Activated CD4-positive, CD25-positive, alpha-beta regulatory T cell (primary cell): ENCODE data around the gene METTL4.
"Not testable (repeated sequence)": the region's sequence is repeated elsewhere in the genome, so short reads cannot be mapped to it uniquely, and the experiment has no call there.

Experiments
- DNase-seq, 4 experiments: peaks; one replicate each; lab custom pipeline; 2025; lab: John Stamatoyannopoulos, UW

Gene METTL4

GRCh38 chr18:2559249-2559648 lies 12.1 kb downstream of the METTL4 start:
- no peak for DNase-seq

- DNase-seq, result no peak
Measured at GRCh38 chr18:2557536-2557935, 13.8 kb downstream of the METTL4 start.

DNA sequence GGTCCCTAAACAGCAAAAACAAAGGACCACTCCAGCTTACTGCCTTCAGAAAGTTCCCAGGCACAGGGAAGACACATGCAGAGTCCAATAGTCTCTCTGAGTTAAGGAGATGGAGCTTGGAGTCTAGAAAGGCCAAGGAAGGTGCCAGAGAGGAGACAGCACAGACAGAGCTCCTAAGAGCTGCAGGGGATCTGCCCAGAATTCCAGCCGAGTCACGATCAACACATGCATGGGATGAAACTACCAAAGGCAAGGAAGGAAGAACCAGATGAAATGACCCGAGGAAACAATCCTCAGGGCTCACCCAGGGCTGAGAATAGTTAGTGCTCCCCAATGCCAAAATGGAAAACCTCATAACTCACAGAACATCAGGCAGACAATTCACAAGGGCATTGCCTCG lies 15.4 kb downstream of the METTL4 start:
- no peak for DNase-seq

DNA sequence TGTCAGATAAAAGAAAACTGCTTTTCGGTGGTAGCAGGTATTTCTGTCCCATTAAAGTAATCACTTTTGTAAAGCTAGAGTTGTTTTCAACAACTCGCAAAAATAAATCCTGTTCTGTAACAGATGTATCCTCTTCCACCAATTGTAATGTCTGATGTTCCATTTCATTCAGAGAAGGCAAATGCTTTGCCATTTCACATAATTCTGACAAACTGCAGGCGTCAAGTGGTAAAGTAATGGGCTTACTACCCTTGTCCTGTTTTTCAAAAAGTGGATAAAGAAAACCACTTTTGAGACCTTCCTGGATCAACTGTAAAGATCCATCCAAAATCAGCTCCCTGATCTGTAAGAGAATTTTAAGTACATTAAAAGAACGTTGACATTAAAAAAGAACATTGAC lies 16.6 kb downstream of the METTL4 start:
- DNase-seq, result no peak

- no peak for DNase-seq
Measured at GRCh38 chr18:2551425-2551824, 19.9 kb downstream of the METTL4 start.

DNA sequence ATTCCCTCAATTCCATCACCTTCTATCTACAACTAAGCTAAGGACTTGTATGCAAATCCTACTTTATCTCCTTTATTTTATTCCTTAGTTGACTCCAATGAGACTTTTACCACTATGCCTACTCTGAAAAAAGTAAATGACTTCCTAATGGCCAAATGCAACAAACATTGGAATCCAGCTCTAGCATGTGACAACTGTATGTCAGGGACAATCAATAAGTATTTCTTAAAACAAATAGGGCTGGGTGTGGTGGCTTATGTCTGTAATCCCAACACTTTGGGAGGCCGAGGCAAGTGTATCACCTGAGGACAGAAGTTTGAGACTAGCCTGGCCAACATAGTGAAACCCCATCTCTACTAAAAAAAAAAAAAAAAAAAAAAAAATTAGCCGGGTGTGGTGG lies 21.8 kb downstream of the METTL4 start:
- no peak for DNase-seq

DNA sequence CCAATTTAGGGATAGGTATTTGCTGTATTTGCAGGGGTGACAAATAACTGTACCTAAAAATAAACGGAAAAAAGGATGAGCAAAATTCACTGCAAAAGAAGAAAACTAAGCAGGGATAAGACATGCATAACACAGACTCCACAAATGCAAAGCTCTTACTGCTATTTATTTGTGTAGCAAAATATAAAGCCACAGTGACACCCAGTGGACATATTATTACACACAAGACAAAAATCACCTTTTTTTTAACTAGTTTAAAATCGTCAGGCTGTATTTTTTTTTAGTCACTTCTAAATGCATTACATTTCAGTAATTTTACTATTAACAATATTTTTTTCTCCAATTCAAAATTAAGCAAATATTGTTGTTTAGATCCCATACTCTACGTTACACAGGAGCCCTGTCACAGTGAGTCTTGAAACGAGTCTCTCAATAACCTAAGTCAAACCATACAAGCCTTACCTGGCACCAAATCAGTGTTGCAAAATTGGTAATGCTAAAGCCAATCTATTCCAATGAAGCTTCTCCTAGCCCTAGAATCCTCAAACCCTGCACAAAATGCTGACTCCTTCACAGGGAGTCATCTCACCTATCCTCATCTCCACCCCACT lies 23.7 kb downstream of the METTL4 start:
- DNase-seq, result no peak

DNA sequence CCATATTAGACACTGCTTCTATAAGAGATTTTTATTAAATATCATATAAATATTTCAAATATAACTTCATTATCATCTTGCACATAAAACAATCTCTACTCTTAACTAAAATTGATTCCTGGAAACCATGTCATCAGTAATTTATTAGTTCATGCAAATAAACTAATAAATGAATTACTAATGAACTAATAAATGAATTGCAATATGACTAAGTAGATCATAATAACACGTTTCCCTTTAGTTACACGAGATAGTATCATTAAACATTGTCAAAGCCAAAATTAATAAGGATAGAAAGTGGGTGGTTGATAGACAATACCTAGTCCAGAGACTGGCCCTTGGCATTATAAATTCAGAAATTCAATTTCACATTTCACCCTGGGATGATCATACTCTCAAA lies 26.1 kb downstream of the METTL4 start:
- DNase-seq, result no peak

- not testable (repeated sequence) for DNase-seq
Measured at GRCh38 chr18:2541925-2542563, 29.3 kb downstream of the METTL4 start.

GRCh38 chr18:2540575-2540974 lies 30.7 kb downstream of the METTL4 start:
- DNase-seq, result no peak

DNA sequence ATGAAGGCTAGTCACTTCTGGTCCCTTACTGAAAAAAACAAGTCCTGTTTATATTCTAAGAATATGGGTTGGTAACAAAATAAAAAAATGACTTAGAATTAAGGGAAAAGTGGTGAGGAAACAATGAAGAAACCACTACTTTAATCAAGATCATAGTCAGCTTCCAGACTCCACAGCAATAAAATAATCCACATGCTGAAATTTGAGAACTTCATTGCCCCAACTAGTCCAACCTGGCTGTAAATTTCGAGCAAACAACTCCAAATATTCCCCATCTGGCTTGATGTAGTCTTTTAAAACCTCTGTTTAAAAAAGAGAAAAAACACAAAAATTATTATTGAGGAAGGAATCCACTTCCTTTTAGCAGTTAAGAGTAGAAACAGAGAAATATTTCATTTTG lies 32.5 kb downstream of the METTL4 start:
- DNase-seq, result no peak

DNA sequence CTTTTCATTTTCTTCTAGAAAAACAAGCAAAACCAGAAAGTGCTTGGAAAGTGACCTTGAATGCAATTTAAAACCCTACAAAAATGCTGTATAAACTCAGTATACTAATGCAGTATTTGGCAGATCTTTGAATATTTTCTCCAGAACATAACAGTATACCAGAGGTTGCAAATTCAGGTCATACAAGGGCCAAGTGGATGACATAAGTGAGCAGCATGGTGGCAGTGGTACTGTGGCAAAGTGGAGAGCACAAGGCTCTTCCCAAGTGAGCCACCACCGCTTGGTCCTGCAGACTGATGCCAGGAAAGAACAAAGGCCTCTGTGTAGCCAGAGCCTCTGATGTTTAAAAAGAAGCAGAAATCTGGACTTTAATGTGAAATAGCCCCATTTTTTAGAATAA lies 33.1 kb downstream of the METTL4 start:
- DNase-seq, result no peak

DNA sequence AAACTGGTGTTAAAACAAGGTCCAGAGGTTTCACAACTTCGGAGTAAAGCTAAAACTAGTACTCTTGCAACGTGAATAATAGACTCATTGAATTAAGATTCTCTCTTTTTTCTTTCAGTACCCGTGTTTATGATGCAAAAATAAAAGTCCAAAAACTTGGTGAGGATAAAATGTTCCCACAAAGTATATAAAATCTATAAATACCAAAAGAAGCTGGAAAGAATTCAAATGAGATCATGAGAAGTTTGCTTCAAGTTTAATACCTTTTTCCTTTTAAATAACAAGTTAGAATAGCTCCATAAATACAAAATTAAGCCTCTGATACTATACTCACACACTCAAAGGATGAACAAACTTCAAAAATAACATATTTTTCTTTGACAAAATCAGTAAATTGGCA lies 34.0 kb downstream of the METTL4 start:
- no peak for DNase-seq

DNA sequence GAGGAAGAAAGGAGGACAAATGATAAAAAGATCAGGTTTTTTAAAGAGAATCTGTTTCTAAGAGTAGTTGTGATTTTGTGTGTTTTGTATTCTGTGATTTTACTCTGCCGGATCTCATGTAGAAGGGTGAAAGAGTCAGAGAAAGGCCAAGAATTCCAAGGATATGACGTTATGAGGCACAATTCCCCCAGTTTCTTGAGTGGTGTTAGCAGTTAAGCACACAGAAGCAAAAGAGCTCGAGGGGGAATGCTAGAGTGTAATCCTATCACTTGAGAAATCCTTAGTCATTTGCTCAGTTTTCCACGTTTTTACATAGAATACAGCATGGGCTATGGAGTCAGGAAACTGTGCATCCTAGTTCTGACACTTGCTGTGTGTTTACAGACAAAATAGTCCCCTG lies 34.8 kb downstream of the METTL4 start:
- no peak for DNase-seq

DNA sequence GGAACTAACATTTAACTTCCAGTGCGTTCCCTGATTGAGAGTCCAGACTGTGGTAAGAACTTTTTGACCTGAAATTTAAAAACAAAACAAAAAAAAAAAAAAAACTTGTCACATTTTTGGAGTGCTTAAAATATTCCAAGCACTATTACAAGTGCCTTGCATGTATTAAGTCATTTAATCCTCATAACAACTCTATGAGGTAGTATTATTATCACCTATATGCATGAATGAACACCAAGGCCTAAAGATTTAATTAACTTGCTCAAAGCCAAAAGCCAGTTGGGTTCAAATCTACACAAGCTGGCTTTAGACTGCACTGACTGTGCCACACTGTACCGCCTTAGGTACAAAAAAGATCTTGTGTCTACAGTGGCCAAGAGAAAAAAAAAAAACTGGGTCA lies 35.2 kb downstream of the METTL4 start:
- no peak for DNase-seq

DNA sequence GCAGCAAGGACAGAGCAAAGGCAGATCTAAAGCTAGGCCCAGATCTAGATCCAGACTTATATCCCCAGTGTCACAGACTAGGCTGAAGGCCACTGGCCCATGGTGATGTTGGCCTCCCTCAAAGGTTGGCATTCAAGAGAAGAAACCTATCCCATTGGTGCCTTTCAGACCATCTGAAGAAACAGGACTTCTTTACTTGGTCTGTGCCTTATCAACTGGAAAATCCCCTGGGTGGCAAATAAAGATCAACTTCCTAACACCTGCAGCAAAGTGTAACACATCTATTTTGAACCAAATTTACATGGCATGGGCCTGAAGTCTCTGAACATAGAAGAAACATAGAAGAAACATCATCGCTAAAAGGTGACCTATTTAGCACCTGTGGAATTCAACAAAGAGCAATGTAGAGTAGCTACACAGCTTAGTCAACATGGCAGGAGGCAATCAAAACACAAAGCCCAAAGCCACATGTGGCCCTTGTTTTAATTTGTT lies 35.8 kb downstream of the METTL4 start:
- no peak for DNase-seq

- no peak for DNase-seq
Measured at GRCh38 chr18:2534906-2535305, 36.4 kb downstream of the METTL4 start.

- no peak for DNase-seq
Measured at GRCh38 chr18:2532797-2533196, 38.5 kb downstream of the METTL4 start.

DNA sequence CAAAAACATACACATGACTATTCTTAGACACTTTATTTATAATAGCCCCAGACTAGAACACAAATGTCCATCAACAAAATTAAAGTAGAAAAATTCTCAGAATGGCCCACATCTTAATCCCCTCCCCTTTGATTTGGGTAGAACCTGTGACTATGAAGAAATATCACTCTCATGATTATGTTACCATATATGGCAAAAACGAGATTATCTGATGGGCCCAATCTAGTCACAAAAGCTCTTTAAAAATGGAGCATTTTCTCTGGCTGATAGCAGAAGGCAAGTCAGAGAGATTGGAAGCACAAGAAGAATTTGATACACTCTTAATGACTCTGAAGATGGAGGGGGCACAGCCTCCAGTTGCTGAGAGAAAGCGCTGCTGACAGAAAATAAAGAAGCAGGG lies 39.6 kb downstream of the METTL4 start:
- no peak for DNase-seq

GRCh38 chr18:2529154-2529553 lies 42.2 kb downstream of the METTL4 start:
- no peak for DNase-seq

DNA sequence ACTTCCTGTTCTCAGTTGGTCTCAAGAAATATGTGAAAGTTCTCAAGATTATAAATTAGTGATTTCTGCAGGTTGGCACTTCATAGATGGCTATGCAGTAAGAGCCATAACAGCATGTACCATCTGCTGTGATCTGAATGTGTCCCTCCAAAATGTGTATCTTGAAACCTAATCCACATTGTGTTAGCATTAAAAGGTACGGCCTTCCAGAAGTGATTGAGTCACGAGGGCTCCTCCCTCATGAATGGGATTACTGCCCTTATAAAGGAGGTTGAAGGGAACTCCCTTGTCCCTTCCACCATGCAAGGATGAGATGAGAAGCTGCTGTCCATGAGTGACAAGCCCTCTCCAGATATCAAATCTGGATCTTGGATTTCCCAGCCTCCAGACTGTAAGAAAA lies 45.0 kb downstream of the METTL4 start:
- DNase-seq, result no peak

DNA sequence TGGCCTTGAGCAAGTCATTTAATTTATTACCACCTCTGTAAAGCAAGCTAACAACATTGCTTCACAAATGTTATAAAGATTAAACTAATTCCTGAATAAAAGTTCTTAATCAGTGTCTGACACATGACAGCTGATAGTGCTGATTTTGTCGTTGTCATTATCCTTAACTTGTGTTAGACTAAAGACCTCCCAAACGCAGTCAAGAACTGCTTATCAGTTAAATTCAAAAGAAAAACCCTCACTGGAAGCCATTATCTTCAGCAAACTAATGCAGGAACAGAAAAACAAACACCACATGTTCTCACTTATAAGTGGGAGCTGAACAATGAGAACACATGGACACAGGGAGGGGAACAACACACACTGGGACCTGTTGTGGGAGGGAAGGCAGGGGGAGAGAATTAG lies 46.5 kb downstream of the METTL4 start:
- DNase-seq, result not testable (repeated sequence)

- DNase-seq, result no peak
Measured at GRCh38 chr18:2522112-2522511, 49.2 kb downstream of the METTL4 start.

DNA sequence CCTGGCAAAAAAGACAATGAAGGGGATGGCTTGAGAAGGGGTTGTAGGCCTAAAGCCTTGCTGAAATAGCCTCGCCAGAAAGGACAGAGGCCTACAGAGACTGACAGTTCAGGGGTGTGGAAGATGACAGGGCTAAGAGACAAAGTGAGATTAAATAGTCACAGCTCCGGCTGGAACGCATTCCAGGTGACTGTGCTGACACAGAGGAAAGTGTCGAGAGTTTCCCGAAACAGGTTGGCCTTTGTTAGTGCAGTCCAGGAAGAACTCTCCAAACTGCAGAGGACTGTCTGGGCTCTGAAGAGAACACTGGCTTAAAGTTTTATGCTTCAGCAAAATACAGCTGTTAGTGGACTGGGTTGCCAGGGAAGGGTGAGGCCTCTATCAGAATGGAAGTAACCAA lies 52.8 kb downstream of the METTL4 start:
- no peak for DNase-seq
